Measurements from ENCODE around the gene BEX3.

DNA sequence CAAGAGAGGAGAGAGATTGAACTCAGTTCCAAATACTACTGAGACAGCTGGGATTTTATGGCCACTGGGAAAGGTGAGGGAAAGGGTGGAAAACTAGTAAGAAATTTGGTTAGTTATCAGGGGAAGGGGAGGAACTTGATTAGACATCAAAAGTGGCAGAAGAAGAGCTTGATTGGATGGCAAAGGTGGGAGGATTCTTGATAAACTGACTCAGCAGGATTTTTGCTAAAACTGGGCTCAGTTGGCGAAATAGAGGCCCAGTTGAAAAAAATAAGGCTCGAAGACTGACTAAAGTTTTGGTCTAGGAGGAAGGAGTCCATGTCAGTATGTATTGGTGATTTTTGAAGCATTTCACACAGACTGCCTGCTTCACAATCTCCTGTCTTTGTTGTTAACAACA lies 10.0 kb downstream of the BEX3 start:
- TF ChIP-seq, protein P1, sequence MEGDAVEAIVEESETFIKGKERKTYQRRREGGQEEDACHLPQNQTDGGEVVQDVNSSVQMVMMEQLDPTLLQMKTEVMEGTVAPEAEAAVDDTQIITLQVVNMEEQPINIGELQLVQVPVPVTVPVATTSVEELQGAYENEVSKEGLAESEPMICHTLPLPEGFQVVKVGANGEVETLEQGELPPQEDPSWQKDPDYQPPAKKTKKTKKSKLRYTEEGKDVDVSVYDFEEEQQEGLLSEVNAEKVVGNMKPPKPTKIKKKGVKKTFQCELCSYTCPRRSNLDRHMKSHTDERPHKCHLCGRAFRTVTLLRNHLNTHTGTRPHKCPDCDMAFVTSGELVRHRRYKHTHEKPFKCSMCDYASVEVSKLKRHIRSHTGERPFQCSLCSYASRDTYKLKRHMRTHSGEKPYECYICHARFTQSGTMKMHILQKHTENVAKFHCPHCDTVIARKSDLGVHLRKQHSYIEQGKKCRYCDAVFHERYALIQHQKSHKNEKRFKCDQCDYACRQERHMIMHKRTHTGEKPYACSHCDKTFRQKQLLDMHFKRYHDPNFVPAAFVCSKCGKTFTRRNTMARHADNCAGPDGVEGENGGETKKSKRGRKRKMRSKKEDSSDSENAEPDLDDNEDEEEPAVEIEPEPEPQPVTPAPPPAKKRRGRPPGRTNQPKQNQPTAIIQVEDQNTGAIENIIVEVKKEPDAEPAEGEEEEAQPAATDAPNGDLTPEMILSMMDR (IDR thresholded peaks at IDR 0.05): no peak
- no peak for TF ChIP-seq POLR2A (IDR thresholded peaks at IDR 0.05)
